ENCODE data around the gene OSBP2. TPM values are rescaled to one million over a fixed set of nuclear protein-coding genes. Genes with fewer than 3 reads are reported as not detected.

The OSBP2 gene
- total RNA-seq, 1 donor from 2014 or later: 22.2 TPM

GRCh38 chr22:30743257-30744020 lies 48.8 kb downstream of the OSBP2 start:
- no peak overlapping the region for H3K27ac ChIP-seq (replicated peaks)
- no peaks in the 10 kb centered on the region for H3K9me3 ChIP-seq (replicated peaks)
- no peak for TF ChIP-seq CTCF (IDR thresholded peaks at IDR 0.05; ENCODE audit: borderline replicate concordance)
- no peak for DNase-seq
- H3K36me3 ChIP-seq: no peaks in the 10 kb centered on the region
- no peaks in the 10 kb centered on the region for H3K4me1 ChIP-seq
- no peak overlapping the region for H3K4me3 ChIP-seq
- peaks cover 8% of the 10 kb centered on the region for H3K27me3 ChIP-seq (ENCODE audit: low read depth)
- intact Hi-C loops (cut with micrococcal nuclease): no loop called here

GRCh38 chr22:30744224-30744623 lies 49.5 kb downstream of the OSBP2 start:
- Histone ChIP-seq H3K27ac (replicated peaks) (no peak overlapping the region), H3K4me3 (no peak overlapping the region), H3K9me3 (replicated peaks) (no peaks in the 10 kb centered on the region), H3K27me3 (ENCODE audit: low read depth) (peaks cover 2% of the 10 kb centered on the region), H3K4me1 (no peaks in the 10 kb centered on the region), H3K36me3 (no peaks in the 10 kb centered on the region)
- DNase-seq: no peak
- intact Hi-C loops (cut with micrococcal nuclease): no loop called here
- TF ChIP-seq CTCF (IDR thresholded peaks at IDR 0.05; ENCODE audit: borderline replicate concordance): no peak

GRCh38 chr22:30747493-30747892 lies 52.8 kb downstream of the OSBP2 start:
- H3K36me3 ChIP-seq: no peaks in the 10 kb centered on the region
- no peak for TF ChIP-seq CTCF (IDR thresholded peaks at IDR 0.05; ENCODE audit: borderline replicate concordance)
- intact Hi-C loops (cut with micrococcal nuclease): no loop called here
- H3K27ac ChIP-seq (replicated peaks): no peak overlapping the region
- H3K27me3 ChIP-seq (ENCODE audit: low read depth): no peaks in the 10 kb centered on the region
- no peak for DNase-seq
- no peaks in the 10 kb centered on the region for H3K9me3 ChIP-seq (replicated peaks)
- H3K4me1 ChIP-seq: no peaks in the 10 kb centered on the region
- H3K4me3 ChIP-seq: no peak overlapping the region

GRCh38 chr22:30749272-30749671 lies 54.6 kb downstream of the OSBP2 start:
- no peaks in the 10 kb centered on the region for H3K36me3 ChIP-seq
- no peak for DNase-seq
- no peaks in the 10 kb centered on the region for H3K27me3 ChIP-seq (ENCODE audit: low read depth)
- intact Hi-C loops (cut with micrococcal nuclease): no loop called here
- no peaks in the 10 kb centered on the region for H3K9me3 ChIP-seq (replicated peaks)
- no peak for TF ChIP-seq CTCF (IDR thresholded peaks at IDR 0.05; ENCODE audit: borderline replicate concordance)
- no peak overlapping the region for H3K4me3 ChIP-seq
- H3K27ac ChIP-seq (replicated peaks): no peak overlapping the region
- H3K4me1 ChIP-seq: no peaks in the 10 kb centered on the region

GRCh38 chr22:30749849-30750248 lies 55.2 kb downstream of the OSBP2 start:
- Histone ChIP-seq H3K4me1 (no peaks in the 10 kb centered on the region), H3K4me3 (no peak overlapping the region), H3K27me3 (ENCODE audit: low read depth) (no peaks in the 10 kb centered on the region), H3K9me3 (replicated peaks) (no peaks in the 10 kb centered on the region), H3K36me3 (no peaks in the 10 kb centered on the region), H3K27ac (replicated peaks) (no peak overlapping the region)
- TF ChIP-seq CTCF (IDR thresholded peaks at IDR 0.05; ENCODE audit: borderline replicate concordance): no peak
- intact Hi-C loops (cut with micrococcal nuclease): no loop called here
- DNase-seq: no peak

All from left ventricle myocardium inferior (tissue), 1 donor.